Neural cell (in vitro differentiated cells): Measurements from ENCODE around the gene SLC2A5. TPM values are rescaled to one million over a fixed set of nuclear protein-coding genes. Genes with fewer than 3 reads are reported as not detected.

ENCODE experiments used
- H2AFZ ChIP-seq: fragments of 200-600, 300-800 bp; sonication (generic), shearing (Covaris generic); 2 replicates; pipeline ENCODE4 v1.6.0; 2014; ENCODE audit warnings: low read depth, mild to moderate bottlenecking, antibody characterized with exemption, low read length, moderate library complexity
- H3F3A ChIP-seq: fragments of 200-600 bp; shearing (Covaris generic); 2 replicates; pipeline ENCODE4 v1.6.1; 2016; ENCODE audit warnings: mild to moderate bottlenecking, moderate library complexity, mixed read lengths, antibody characterized with exemption, low read length; ENCODE audit not compliant: insufficient read depth, poor library complexity, severe bottlenecking
- H3K27ac ChIP-seq: fragments of 200-600, 300-800 bp; sonication (generic), shearing (Covaris generic); 2 replicates; pipeline ENCODE4 v1.5.1; 2014; ENCODE audit warnings: mild to moderate bottlenecking, low read length, moderate library complexity
- H3K27me3 ChIP-seq: fragments of 300-800, 200-600 bp; sonication (generic), shearing (Covaris generic); 2 replicates; pipeline ENCODE4 v1.6.0; 2014; ENCODE audit warnings: mild to moderate bottlenecking, low read depth, low read length, moderate library complexity; ENCODE audit not compliant: insufficient read depth
- H3K36me3 ChIP-seq: fragments of 300-800, 200-600 bp; sonication (generic), shearing (Covaris generic); 2 replicates; pipeline ENCODE4 v1.5.1; 2014; ENCODE audit warnings: mild to moderate bottlenecking, antibody characterized with exemption, low read length, moderate library complexity; ENCODE audit not compliant: insufficient read depth
- H3K4me2 ChIP-seq: fragments of 300-800, 200-600 bp; sonication (generic), shearing (Covaris generic); 2 replicates; pipeline ENCODE4 v1.6.0; 2014; ENCODE audit warnings: mild to moderate bottlenecking, low read length
- H3K4me3 ChIP-seq: fragments of 300-800, 200-600 bp; sonication (generic), shearing (Covaris generic); 2 replicates; pipeline ENCODE4 v1.5.1; 2014; ENCODE audit warnings: mild to moderate bottlenecking, low read length, moderate library complexity
- H3K79me2 ChIP-seq: fragments of 200-600 bp; shearing (Covaris generic); replicated peaks from 2 replicates; pipeline ENCODE4 v1.6.0; 2014; ENCODE audit warnings: mild to moderate bottlenecking, low read length, moderate library complexity; ENCODE audit not compliant: insufficient read depth
- H3K9ac ChIP-seq: fragments of 300-800, 200-600 bp; sonication (generic), shearing (Covaris generic); 2 replicates; pipeline ENCODE4 v1.6.1; 2016; ENCODE audit warnings: mild to moderate bottlenecking, low read length, mixed read lengths
- H3K9me2 ChIP-seq: fragments of 200-600 bp; shearing (Covaris generic); 2 replicates; pipeline ENCODE4 v1.6.1; 2016; ENCODE audit warnings: mild to moderate bottlenecking, low read length, mixed read lengths; ENCODE audit not compliant: insufficient read depth
- H3K9me3 ChIP-seq: fragments of 200-600, 300-800 bp; sonication (generic), shearing (Covaris generic); 2 replicates; pipeline ENCODE4 v1.6.1; 2016; ENCODE audit warnings: mild to moderate bottlenecking, mixed run types, low read length, moderate library complexity, mixed read lengths
- H4K20me1 ChIP-seq: fragments of 200-600 bp; shearing (Covaris generic); 2 replicates; pipeline ENCODE4 v1.6.1; 2016; ENCODE audit warnings: mild to moderate bottlenecking, mixed run types; ENCODE audit not compliant: insufficient read depth
- CTCF ChIP-seq: fragments of 450-650 bp; IDR thresholded peaks from 2 replicates; pipeline ENCODE4 v1.5.1; 2014; ENCODE audit warnings: antibody characterized with exemption, mild to moderate bottlenecking, moderate library complexity; ENCODE audit not compliant: poor library complexity, severe bottlenecking
- EP300 ChIP-seq: fragments of 450-650 bp; conservative IDR thresholded peaks from 2 replicates; pipeline ENCODE4 v1.6.1; 2014; ENCODE audit warnings: antibody characterized with exemption, mild to moderate bottlenecking, moderate library complexity; ENCODE audit not compliant: poor library complexity, severe bottlenecking
- EZH2 ChIP-seq: fragments of 200-600, 300-800 bp; shearing (Covaris generic), sonication (generic); IDR thresholded peaks from 2 replicates; pipeline ENCODE4 v1.6.1; 2014; ENCODE audit warnings: antibody characterized with exemption, low read length, borderline replicate concordance, mild to moderate bottlenecking; ENCODE audit not compliant: insufficient read depth, poor library complexity, severe bottlenecking
- MXI1 ChIP-seq: fragments of 450-650 bp; conservative IDR thresholded peaks from 2 replicates; pipeline ENCODE4 v1.6.1; 2014; ENCODE audit warnings: antibody characterized with exemption, mild to moderate bottlenecking; ENCODE audit not compliant: poor library complexity, severe bottlenecking
- POLR2AphosphoS5 ChIP-seq: IDR thresholded peaks from 2 replicates; pipeline ENCODE4 v1.6.1; 2012
- RAD21 ChIP-seq: fragments of 450-650 bp; conservative IDR thresholded peaks from 2 replicates; pipeline ENCODE4 v1.6.1; 2014; ENCODE audit warnings: antibody characterized with exemption, mild to moderate bottlenecking, moderate library complexity
- REST ChIP-seq: IDR thresholded peaks from 2 replicates; pipeline ENCODE4 v1.6.1; 2012; ENCODE audit warnings: borderline replicate concordance
- SMC3 ChIP-seq: fragments of 450-650 bp; conservative IDR thresholded peaks from 2 replicates; pipeline ENCODE4 v1.6.1; 2014; ENCODE audit warnings: antibody characterized with exemption, mild to moderate bottlenecking, moderate library complexity; ENCODE audit not compliant: poor library complexity
- TAF1 ChIP-seq: IDR thresholded peaks from 2 replicates; pipeline ENCODE4 v1.6.1; 2012; ENCODE audit warnings: low read depth
- polyA plus RNA-seq: library from polyadenylated mRNA; depleted of rRNA; stranded (reverse); fragments of >200 nt; gene quantifications from 2 replicates; pipeline ENCODE4 v1.2.3, GENCODE V29; 2014
- small RNA-seq, 3 experiments: library from RNA; depleted of rRNA; stranded (forward); fragments of <200 nt; gene quantifications; one replicate each; pipeline ENCODE3, GENCODE V24; 2012

Gene SLC2A5
- polyA plus RNA-seq, 1 donor from 2014 or later = not detected

GRCh38 chr1:8986814-8987190 is 82.6 kb downstream of the SLC2A5 start:
- H3K36me3 ChIP-seq = no peaks in the 10 kb centered on the region
- no peaks in the 10 kb centered on the region for H3K9me2 ChIP-seq
- no peaks in the 10 kb centered on the region for H3F3A ChIP-seq
- H3K27me3 ChIP-seq = no peaks in the 10 kb centered on the region
- no peak overlapping the region for H3K9ac ChIP-seq
- no peaks in the 10 kb centered on the region for H3K9me3 ChIP-seq
- no peak overlapping the region for H3K27ac ChIP-seq
- no peaks in the 10 kb centered on the region for H3K79me2 ChIP-seq
- no peak overlapping the region for H2AFZ ChIP-seq
- no peak for TF ChIP-seq SMC3
- no peaks in the 10 kb centered on the region for H4K20me1 ChIP-seq
- no peak overlapping the region for H3K4me2 ChIP-seq
- H3K4me3 ChIP-seq = no peak overlapping the region

GRCh38 chr1:8985915-8986813 is 83.3 kb downstream of the SLC2A5 start:
- no peak overlapping the region for H3K27ac ChIP-seq
- H3K4me2 ChIP-seq = no peak overlapping the region
- H3K9ac ChIP-seq = no peak overlapping the region
- no peaks in the 10 kb centered on the region for H3F3A ChIP-seq
- H2AFZ ChIP-seq = no peak overlapping the region
- H3K79me2 ChIP-seq = no peaks in the 10 kb centered on the region
- H3K4me3 ChIP-seq = no peak overlapping the region
- H3K9me2 ChIP-seq = no peaks in the 10 kb centered on the region
- H3K27me3 ChIP-seq = no peaks in the 10 kb centered on the region
- no peaks in the 10 kb centered on the region for H3K9me3 ChIP-seq
- no peak for TF ChIP-seq SMC3
- TF ChIP-seq TAF1 = no peak
- TF ChIP-seq EP300 = no peak
- TF ChIP-seq POLR2AphosphoS5 = no peak
- TF ChIP-seq REST = no peak
- TF ChIP-seq CTCF = no peak
- TF ChIP-seq EZH2 = no peak
- no peak for TF ChIP-seq RAD21
- no peak for TF ChIP-seq MXI1
- no peaks in the 10 kb centered on the region for H4K20me1 ChIP-seq
- no peaks in the 10 kb centered on the region for H3K36me3 ChIP-seq

Small RNA genes lying within 50 kb of the gene (small RNA-seq; reads per million reads assigned to genes)
- 0 to 1.3 (median 0) reads per million in 3 experiments for gene RF00424

Other genes starting within 250 kb of the SLC2A5 start
- gene ENO1, start 190.9 kb downstream of the SLC2A5 start, polyA plus RNA-seq = 199 and 260 TPM in 2 replicates
- gene CA6, start 123.8 kb downstream of the SLC2A5 start, polyA plus RNA-seq = not detected in 2 replicates
- not detected in 2 replicates for gene SLC2A7, start 43.2 kb downstream of the SLC2A5 start, polyA plus RNA-seq
- not detected in 2 replicates for gene GPR157, start 59.5 kb upstream of the SLC2A5 start, polyA plus RNA-seq
- 4.6 and 6.6 TPM in 2 replicates for gene H6PD, start 165.1 kb upstream of the SLC2A5 start, polyA plus RNA-seq
- gene SPSB1, start 223.3 kb upstream of the SLC2A5 start, polyA plus RNA-seq = 1.4 TPM in 2 replicates